Stimulated activated CD8-positive, alpha-beta memory T cell treated with anti-CD3 and anti-CD28 coated beads, Interleukin-7, amount 100 ng/mL, for 24 hours (primary cell): ENCODE results near the gene NWD2.

Experiments
- DNase-seq: peaks from one replicate; pipeline ENCODE4 v3.0.0-alpha.2; 2020; ENCODE audit warnings: low read depth

NWD2 gene

DNA sequence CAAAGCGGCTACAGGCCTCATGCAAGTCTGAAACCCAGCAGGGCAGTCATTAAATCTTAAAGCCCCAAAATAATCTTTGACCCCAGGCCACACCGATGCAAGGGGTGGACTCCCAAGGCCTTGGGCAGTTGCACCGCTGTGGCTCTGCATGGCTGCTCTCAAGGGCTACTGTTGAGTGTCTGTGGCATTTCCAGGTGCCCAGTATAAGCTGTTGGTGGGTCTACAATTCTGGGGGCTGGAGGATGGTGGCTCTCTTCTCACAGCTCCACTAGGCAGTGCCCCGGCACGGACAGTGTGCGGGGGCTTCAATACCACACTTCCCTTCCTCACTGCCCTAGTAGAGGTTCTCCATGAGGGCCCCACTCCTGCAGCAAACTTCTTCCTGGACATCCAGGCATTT, 60.1 kb downstream of the NWD2 start:
- no peak for DNase-seq

DNA sequence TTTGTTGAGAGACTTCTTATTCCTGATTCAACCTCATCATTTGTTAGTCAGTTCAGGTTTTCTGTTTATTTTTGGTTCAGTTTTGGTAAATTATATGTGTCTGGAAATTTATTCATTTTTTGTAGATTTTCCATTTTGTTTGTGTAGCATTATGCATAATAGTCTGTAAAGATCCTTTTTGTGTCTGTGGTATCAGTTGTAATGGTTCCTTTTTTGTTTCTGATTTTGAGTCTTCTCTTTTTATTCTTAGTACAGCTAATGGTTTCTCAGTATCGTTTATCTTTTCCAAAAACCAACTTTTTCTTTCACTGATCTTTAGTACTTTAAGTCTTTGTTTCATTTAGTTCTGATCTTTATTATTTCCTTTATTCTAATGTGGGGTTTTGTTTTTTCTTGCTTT, 61.4 kb downstream of the NWD2 start:
- DNase-seq: no peak

DNA sequence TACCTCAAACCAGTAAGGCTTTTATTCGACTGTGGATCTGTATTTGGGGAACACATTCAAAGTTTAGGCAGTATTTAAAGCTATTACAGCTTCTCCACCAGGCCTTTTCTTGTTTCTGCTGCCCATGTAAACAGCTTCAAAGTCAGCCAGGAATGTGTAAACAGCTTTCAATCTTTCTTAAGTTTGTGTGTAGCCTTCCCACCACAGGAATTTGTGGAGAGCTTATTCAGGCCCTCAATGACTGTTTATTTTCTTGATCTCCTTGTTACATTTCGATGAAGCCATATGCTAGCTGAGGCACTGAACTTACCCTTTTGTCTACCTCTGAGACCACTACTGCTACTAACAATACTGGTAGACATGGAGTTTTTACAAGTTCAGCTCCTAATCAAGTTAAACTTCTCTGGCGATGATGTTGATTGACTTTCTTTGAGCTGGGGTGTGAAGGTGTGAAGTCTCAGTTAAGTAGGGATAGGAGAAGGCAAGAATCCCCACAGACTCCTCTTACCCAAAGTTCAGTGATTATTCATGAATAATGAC, 72.6 kb downstream of the NWD2 start:
- DNase-seq: no peak

DNA sequence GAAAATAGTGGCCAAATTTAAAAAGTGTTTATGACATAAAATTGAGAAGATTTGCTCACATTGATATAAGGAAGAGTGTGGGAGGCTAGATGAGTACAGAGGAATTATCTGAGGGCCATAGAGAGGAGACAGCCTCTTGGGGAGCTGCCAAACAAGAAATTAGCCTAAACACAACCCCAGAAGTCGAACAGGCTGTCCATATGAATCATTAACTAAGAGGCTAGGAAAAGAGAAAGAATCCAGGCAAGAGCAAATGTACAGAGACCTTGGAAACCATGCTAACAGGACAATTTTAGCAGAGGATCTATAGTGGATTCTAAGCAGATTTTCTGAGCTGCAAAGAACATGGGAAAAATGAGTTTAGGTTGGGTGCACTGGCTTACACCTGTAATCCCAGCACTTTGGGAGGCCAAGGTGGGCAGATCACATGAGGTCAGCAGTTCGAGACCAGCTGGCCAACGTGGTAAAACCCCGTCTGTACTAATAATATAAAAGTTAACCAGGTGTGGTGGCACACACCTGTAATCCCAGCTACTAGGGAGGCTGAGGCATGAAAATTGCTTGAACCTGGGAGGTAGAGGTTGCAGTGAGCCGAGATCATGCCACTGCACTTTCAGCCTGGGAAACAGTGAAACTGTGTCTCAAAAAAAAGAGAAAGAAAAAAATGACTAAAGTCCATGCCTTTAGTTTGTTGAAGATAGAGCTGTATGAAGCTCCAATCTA, 76.1 kb downstream of the NWD2 start:
- DNase-seq: no peak

DNA sequence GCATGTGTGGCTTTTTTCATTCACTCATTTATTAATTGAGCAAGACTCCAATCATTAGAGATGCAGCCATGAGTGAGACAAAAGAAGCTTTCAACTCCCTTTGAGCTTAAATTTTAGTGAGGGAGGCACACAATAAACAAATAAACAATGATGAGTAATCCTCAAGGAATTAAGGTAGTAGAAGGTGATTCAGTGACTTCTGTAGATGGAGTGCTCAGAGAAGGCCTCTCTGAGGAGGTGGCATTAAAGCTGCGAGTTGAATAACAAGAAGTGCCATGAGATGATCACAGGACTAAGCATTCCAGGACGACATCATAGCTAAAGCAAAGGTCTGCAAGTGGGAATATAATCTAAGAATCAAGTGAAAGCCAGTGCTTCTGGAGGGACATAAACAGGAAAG, 77.6 kb downstream of the NWD2 start:
- no peak for DNase-seq

DNA sequence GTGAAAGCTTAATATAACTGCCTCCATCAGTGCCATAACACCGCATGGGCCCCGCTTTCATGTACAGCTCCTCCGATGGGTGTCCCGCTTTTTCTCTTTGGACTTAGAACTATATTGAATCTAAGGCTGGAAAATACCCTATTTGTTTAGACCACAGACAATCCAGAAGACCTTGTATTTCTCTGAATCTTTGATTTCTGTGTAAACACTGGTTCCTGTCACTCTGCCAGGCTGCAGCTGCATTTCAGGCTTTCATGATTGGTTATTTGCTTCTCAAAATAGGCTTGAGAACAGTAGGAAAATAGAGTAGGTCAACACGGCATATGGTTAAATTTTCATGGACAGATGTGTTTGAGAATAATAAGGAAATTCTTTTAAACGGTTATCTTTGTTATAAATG, 80.0 kb downstream of the NWD2 start:
- no peak for DNase-seq

DNA sequence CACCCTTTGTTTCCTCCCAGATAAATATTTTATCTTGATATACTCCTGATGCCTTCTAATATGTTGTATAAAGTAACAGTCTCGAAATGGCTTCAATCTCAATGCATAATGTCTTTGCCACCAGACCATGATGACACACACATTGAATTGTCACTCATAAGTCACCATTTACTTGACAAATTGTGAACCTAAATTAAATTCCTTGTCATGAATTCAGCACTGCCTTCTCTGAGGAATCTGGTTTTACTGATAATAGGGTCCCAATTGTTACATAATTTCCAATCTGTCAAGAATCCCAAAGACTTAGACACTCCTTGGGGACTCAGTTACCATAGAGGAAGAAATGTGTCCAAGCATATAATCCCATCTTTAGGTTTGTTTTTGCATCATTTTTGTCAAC, 82.3 kb downstream of the NWD2 start:
- DNase-seq: no peak

DNA sequence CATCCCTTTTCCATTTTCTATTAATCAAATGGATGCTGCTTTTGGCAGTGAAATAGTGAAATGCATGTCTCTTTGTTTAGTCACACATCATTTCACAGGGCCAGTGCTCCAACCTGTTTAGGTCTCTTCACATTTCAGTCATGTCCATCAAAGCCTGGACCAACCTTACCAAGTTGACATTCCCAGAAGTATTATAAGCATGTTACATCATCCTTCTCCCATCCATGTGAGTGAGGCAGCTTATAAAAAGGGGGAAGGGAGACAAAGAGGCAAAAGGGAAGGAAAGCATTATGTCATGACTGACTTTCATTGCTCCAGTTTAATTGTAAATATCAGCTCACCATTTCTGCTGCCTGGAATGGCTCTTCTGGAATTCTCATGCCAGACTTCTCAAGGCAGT, 94.4 kb downstream of the NWD2 start:
- DNase-seq: no peak

DNA sequence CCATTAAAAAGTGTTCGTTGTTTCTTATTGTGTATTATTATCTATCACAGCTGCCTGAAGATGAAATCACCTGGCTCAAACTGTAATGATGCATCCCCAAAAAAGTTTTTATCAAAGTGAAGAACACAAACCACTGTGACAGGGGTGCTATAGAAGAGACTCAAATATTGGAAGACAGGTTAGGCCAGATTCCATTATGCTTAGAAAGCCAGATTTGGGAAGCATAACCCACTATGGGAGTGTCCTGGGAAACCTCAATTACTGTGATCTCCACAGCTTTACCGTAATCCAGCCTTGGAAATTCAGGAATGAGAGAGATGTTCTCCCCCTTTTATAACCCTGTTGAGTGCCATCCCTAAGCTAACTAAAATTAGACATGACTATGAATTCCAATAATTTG, 114.2 kb downstream of the NWD2 start:
- no peak for DNase-seq

DNA sequence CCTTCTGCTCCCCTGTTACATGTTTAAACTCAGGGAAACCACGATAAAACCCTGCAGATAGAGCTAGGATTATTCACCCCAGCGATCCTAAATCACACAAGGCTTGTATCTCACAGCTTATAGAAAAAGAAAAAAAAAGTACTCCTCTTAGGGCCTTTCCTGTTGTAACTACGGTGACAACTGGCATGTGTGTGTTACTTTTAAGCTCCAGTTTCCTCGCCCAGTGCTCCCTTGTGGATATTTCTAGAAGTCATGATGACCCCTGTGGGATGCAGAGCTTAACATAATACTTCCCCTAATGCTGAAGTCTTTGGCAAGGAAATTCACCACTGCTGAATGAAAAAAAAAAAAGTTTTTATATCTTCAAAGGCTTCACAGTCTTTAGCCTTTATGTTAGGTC, 114.7 kb downstream of the NWD2 start:
- no peak for DNase-seq

DNA sequence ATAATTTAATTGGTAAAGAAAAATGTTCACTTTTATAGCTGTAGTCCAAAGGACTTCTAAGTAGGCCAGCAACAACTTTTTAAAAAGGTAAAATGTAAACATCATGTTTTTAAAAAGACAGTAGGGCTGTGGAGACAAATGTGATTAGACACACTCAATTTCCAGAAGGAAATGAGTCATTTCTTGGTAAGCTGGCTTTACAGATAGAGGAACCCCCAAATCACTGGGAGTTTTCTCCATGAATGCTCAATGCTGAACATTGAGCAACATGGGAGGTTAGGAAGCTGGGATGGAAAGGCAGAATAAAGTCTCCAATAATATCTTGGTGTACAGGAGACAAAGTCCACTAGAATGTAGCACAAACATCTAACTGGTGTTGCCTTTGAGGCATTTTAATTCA, 121.3 kb downstream of the NWD2 start:
- DNase-seq: no peak

DNA sequence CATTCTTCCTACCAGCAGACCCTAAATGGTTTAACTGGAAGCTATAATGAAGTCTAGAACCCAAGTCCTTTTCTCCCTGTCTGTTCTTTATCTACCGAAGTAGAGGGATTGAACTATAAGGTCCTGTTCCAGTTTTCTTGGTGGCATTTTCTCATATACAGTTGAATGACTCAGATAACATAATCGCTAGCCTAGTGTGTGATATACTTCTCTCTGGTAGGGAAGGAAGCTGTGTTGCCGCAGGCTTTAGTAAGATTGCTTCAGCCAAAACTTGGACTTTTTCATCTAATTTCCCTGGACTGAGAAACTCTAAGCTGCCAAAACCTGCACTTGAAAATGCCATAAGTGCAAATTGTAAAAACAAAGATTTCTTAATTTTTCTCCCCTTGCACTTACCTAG, 123.4 kb downstream of the NWD2 start:
- no peak for DNase-seq

DNA sequence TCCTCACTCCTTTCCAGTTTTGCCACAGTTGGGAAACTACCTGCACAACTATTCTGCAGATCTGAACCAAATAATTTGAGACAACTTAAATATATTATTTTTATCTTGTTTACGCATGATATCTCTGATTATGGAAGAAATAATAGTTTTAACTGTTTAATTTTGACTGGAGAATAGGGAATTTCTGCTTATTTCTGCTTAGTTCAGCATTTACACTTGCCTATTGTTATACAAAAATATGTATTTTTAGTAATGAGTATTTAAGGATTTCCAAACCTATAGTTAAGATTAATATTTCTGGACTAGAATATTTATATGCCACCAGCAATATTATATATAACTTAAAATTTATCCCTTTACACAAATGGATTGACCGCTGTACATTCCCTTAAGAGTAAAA, 125.5 kb downstream of the NWD2 start:
- no peak for DNase-seq

DNA sequence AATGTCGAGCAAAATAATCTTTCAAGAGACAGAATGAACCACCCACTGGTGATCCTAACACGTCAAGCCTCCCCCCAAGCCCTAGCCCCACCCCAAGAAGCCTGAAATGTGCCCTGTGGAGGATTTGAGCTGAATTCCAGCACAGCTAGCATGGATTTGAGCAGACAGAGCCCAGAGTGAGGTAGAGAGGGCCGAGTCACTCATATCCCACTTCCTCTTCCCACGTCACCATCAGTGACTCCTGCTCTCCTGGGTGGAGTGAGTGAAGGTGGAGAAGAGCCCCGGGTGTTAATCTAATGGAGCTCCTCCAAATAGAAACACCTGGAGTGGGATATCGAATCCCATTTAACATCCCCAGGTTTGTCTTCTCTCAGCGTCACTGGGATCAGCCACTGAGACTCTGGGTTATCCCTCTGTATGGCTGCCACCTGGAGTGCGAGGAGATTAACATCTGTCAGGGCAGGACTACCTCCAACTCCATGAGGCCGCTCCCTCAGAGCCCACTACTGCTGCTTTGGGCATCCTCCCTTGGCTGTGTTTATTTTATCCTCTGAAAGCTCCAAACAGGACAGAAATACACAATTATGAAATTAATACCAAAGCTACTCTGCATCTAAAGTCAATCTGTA, 136.6 kb downstream of the NWD2 start:
- DNase-seq: no peak

DNA sequence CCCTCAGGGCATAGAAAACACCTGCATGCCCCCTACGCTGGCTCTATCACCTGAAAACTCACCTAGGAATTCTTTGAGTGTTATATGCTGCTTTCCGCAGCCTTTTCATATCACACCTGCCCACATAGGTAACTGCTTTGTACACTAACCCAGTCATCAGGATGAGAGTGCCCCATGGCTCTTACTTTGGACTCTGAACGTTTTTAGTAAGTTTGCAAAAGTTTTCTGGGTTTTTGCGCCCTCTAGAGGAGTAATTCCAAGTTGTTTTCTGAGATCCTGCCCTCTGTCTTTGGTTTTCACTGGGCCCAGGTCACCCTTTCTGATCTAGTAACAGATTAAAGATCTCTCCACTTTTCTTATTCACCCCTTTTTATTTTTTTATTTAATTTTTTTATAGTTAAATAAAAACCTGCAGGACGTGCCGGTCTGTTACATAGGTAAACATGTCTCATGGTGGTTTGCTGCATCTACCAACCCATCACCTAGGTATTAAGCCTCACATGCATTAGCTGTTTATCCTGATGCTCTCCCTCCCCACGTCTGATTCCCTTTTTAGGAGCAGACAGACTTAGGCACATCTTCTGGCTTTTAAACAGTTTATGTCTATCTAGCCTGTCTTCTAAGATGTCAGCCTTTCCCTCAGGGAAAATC, 139.2 kb downstream of the NWD2 start:
- DNase-seq: no peak

DNA sequence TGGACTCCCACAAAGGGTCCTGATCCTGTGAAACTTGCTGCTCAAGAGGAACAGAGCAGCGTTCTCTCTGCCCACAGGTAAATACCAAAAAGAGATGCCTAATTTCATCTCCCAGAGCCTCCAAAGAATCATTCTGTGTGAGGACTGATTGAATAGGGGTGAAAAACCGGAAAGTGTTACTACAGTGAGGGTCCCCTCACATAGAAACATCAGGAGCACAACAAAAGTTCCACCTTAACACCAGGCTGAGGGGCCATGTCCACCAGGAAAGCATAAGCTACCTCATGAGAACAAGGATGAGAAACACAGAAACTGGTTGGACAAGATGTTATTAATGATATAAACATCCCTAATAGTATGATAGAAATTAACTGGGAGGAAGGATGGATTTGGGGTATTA, 140.9 kb downstream of the NWD2 start:
- no peak for DNase-seq

DNA sequence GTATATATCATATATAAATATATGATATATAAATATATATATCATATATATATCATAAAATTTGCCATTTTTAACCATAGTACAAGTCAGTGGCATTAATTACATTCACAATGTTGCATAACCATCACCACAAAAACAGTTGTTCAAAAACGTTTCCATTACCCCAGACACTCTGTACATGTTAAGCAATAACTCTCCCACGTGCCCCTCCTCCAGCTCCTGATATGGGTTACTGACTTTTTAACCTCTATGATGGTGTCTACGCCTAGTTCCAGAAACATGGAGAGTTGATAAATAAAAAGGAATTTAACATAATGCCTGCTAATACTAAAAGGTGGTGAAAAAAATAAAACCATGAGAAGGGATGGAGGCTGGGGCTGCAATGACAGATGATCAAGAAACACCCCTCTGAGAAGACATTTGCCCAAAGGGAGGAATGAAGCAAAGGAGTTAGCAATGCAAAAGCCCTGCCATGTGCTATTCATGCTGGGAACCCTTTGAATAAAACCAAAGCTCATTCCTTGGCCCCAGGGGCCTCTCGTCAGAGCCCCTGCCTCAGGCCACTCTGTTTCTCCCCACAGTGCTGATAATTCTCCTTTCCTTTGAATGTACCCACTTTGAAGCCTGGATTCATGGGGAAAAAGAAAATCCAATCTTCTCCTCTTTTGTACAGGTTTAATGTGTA, 144.3 kb downstream of the NWD2 start:
- DNase-seq: no peak

DNA sequence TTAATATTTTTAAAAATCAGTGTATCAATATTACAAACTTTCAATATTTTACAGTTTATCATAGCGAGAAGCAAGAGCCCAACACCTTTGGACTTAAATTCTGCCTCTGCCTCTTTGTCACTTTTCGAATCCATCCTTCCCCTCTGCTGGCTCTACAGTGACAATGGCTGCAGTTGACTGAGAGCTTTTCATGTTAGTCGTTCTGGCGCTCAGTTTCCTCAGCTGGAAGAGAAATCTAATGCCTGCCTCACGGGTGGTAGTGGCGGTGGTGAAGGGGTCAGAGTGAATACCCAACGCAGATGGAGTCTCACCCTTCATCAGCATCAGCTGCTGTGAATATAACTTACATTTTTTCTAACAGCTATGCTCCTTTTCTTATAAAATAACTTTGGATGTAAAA, 144.8 kb downstream of the NWD2 start:
- no peak for DNase-seq

DNA sequence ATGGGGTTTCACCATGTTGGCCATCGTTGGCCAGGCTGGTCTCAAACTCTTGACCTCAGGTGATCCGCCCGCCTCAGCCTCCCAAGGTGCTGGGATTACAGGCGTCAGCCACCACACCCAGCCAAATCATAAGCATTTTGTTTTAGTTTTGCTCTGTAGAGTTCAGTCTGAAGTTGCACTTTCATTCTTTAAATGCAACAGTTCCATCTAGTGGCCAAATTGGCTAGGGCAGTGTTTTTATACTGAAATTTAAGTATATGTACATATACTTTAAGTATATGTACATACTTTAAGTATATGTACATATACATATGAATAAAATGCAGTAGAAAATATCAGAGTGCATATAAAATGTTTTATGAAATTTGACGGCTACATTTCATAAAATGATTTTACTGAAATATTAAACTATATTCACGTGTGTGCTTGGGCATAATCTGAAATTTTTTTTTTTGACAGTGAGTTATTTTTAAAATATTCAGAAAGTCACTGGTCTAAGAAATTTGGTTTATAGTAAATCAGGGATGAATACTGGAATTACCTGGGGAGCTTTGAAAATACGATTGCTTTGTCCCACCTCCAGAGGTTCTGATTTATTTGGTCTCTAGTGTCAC, 145.5 kb downstream of the NWD2 start:
- DNase-seq: no peak

DNA sequence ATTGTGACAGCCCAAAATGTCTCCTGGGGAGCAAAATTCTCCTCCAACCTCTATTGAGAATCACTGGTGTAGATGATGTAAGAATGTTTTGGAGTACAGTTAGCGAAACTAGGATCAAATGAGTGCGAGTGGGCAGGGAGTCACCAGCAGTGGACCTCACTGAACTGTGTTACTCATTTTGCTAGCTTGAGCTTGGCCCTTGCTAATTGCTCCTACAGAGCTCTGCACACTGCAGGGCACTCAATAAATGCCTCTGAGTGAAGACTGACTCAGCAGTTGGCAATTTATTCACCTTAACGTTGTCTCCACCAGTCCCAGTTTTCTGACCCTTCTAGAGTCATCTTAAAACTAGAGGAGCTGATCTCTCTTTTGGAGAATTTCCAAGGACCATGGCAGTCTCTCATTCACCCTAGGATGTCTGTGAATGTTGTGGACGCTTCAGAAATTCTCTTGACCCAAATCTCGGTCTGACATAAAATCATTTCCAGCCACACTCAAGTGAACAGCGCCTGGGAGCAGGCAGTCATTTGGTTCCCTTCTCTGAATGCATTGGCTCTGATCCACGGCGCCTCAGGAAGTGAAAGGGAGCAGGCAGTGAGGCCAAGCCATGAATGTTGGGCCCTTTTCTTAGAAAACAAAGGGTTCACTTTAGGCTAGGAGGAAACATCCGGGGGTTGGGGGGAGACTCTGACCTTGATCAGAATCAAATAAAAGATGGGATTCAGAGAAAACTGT, 148.1 kb downstream of the NWD2 start:
- DNase-seq: no peak

DNA sequence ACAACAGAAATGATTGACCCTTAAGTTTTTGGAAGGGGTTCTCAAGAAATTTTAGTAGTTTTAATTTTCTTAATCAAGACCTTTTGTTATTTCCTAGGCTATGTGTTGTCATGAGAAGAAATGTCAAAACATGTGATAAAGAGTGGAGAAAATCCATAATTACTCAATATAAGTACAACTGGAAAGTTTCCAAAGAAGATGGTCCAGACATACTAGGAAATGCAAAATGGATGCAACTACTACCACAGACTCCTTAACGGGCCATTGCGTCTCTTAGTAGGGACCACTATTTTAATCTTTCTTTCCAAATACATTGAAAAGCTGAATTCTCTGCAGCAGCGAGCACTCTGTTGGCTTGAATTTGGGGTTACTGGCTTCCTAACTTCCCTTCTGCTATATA, 148.8 kb downstream of the NWD2 start:
- no peak for DNase-seq

DNA sequence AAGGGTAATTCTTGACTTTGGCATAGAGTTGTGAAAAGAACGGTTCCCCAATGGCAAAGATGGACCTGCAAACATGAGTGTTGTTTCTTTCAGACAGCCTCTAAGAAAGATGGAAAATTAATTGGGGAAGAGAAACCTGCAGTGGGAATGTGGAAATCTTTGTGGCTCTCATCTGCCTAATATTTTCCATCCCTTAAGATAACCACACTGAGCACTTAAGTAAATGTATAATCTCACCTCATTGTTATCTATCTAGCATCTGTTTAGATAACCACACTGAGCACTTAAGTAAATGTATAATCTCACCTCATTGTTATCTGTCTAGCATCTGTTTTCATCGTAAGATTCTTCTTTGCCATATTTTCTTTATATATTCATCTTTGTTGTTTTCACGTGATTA, 149.3 kb downstream of the NWD2 start:
- no peak for DNase-seq
